Measurements from ENCODE around the gene MGLL. TPM values are rescaled to one million over a fixed set of nuclear protein-coding genes. Genes with fewer than 3 reads are reported as not detected.

MGLL gene
- total RNA-seq, 6 experiments from 2014 or later, result 128 to 144 (median 129) TPM

DNA sequence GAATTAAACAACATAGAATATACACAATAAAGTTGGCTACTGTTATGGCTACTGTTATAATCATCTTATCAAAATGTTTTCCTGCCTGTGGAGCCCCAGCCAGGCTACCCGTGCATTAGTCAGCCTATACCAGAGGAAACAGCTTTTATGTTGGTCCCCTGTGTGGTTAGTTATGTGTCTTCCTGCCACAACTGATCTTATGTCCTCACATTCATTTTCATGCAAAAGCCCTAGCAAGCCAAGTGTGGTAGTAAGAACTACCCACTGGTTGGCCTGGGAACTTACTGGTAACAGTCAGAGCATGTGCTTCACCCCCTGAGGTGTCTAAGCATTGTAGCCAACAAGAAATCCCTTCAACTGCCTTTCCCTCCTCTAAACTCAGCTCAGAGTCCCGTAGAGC is 21.8 kb downstream of the MGLL start:
- peak overlapping the region; percentile 100 for H3K27ac Mint-ChIP-seq
- peak overlapping the region; percentile 83 for H3K4me3 Mint-ChIP-seq
- H3K4me1 Mint-ChIP-seq (ENCODE audit: low read depth), result peaks cover 80% of the 10 kb centered on the region
- TF ChIP-seq, protein P1, sequence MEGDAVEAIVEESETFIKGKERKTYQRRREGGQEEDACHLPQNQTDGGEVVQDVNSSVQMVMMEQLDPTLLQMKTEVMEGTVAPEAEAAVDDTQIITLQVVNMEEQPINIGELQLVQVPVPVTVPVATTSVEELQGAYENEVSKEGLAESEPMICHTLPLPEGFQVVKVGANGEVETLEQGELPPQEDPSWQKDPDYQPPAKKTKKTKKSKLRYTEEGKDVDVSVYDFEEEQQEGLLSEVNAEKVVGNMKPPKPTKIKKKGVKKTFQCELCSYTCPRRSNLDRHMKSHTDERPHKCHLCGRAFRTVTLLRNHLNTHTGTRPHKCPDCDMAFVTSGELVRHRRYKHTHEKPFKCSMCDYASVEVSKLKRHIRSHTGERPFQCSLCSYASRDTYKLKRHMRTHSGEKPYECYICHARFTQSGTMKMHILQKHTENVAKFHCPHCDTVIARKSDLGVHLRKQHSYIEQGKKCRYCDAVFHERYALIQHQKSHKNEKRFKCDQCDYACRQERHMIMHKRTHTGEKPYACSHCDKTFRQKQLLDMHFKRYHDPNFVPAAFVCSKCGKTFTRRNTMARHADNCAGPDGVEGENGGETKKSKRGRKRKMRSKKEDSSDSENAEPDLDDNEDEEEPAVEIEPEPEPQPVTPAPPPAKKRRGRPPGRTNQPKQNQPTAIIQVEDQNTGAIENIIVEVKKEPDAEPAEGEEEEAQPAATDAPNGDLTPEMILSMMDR (IDR thresholded peaks at IDR 0.05), result no peak
- H3K27me3 Mint-ChIP-seq (ENCODE audit: insufficient read depth), result no peaks in the 10 kb centered on the region; the same call in 1 of the 2 replicates
- H3K9me3 Mint-ChIP-seq, result no peaks in the 10 kb centered on the region
- peaks cover 53% of the 10 kb centered on the region for H3K36me3 Mint-ChIP-seq (ENCODE audit: low read depth)
- peak; percentile 37 for DNase-seq

DNA sequence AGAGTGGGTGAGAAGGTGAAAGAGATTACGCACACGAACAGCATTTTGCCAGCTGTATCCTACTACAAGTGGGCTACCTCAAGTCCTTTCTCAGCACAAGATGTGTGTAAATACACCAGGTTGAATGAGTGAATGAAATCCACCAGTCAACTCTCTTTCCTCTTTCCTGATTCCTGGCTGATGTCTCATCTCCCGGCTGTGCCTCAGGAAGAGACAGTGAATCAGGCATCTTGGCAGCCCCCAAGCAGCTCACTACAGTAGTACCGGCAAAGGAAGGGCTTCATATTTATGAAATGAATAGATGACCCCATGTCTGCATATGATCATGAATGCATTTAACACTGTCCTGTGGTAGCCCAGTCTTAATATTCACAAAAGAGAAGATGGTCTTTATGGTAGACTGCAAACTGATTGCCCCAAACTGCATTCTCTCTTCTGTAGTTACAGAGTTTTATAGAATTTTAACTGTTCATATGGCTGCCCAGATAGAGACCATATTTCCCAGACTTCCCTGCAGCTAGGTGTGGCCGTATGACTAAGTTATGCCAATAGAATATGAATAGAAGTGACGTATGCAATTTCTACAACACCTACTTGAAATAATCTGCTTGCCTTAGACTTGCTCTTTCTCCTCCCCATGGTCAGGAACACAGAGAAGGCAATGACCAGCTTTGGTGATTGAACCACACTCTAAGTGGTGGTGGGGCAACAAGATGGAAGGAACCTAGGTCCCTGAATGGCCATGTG is 22.7 kb downstream of the MGLL start:
- Mint-ChIP-seq H3K36me3 (ENCODE audit: low read depth) (peaks cover 53% of the 10 kb centered on the region), H3K27ac (peak overlapping the region; percentile 100), H3K9me3 (no peaks in the 10 kb centered on the region), H3K27me3 (ENCODE audit: insufficient read depth) (no peaks in the 10 kb centered on the region; the same call in 1 of the 2 replicates), H3K4me1 (ENCODE audit: low read depth) (peaks cover 74% of the 10 kb centered on the region), H3K4me3 (peak overlapping the region; percentile 83)
- DNase-seq, result peak; percentile 90
- TF ChIP-seq, protein P1 (IDR thresholded peaks at IDR 0.05), result no peak

DNA sequence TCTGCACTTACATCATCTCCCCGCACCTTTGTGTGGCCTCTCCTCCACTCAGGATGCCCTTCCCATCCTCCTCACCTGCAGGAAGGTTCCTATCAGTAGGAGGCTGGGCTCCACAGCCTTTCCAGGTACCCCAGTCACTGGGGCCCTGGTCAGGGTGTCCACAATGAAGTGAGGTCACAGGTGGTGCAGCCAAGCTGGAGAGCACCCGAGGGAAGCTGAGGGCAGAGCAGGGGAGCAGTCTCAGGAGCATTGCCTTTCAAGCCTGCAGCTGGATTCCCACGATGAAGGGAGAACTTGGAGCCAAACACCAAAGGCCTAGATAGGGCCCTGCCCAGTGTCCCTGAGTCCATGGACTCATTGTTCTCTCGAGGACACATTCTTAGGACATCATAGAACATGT is 23.6 kb downstream of the MGLL start:
- DNase-seq, result no peak
- Mint-ChIP-seq H3K9me3 (no peaks in the 10 kb centered on the region), H3K36me3 (ENCODE audit: low read depth) (peaks cover 56% of the 10 kb centered on the region), H3K27me3 (ENCODE audit: insufficient read depth) (no peaks in the 10 kb centered on the region; the same call in 1 of the 2 replicates), H3K27ac (peak overlapping the region; percentile 100), H3K4me1 (ENCODE audit: low read depth) (peaks cover 72% of the 10 kb centered on the region), H3K4me3 (no peak overlapping the region)
- TF ChIP-seq, protein P1 (IDR thresholded peaks at IDR 0.05), result no peak

DNA sequence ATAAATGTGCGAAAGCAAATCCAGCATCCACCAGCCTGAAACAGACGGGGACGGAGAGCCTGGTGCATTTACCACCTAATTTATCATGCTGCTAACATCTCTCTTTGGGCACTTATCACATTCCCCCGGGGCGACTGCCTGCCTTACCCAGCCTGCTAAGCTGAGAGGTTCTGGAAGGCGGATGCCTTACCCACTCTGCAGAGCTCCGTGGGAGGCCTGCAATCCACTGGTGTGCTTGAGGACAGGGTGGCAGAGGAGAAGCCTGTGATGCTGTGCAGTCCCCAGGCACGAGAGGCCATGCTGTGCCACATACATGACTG is 25.5 kb downstream of the MGLL start:
- Mint-ChIP-seq H3K9me3 (no peaks in the 10 kb centered on the region), H3K36me3 (ENCODE audit: low read depth) (peaks cover 52% of the 10 kb centered on the region), H3K4me1 (ENCODE audit: low read depth) (peaks cover 76% of the 10 kb centered on the region), H3K4me3 (no peak overlapping the region), H3K27ac (no peak overlapping the region), H3K27me3 (ENCODE audit: insufficient read depth) (no peaks in the 10 kb centered on the region; the same call in 1 of the 2 replicates)
- no peak for DNase-seq
- TF ChIP-seq, protein P1 (IDR thresholded peaks at IDR 0.05), result no peak

DNA sequence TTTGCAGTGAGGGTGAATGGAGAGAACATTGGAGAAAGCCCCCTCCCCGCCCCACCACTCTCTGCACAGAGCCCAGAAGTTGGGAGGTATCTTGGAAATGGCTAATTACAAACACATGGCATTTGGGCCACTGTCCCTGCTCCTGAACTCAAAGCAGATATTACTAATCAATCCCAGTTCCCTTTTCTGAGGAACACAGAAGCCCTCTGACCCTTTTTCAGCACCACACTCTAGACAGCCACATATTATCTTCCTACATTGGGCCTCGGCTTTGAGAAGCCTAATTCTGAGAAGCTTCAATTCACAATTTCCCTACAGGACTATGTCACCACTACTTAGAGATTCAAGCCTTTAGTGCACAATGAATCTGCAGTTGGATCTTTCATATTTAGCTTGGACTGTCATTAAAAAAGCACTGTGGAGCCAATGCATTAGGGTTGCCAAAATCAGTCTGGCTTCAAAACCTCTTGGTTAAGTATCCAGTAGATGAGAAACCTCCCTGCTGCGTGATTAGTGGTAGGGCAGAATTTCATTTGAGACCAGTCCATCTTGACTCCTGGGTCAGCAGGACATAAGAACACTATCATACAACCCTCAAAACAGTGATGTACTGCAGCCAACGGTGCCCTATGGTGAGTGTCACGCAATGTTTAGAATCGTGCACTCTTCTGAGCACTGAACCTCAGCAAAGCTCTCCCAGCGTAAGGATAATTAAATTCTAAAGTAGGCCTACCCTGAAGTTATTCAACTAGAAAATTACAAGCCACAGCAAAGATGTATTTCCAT is 26.1 kb downstream of the MGLL start:
- H3K4me3 Mint-ChIP-seq, result no peak overlapping the region
- peaks cover 81% of the 10 kb centered on the region for H3K4me1 Mint-ChIP-seq (ENCODE audit: low read depth)
- no peak for DNase-seq
- no peaks in the 10 kb centered on the region for H3K9me3 Mint-ChIP-seq
- TF ChIP-seq, protein P1 (IDR thresholded peaks at IDR 0.05), result no peak
- H3K27ac Mint-ChIP-seq, result no peak overlapping the region
- peaks cover 52% of the 10 kb centered on the region for H3K36me3 Mint-ChIP-seq (ENCODE audit: low read depth)
- H3K27me3 Mint-ChIP-seq (ENCODE audit: insufficient read depth), result no peaks in the 10 kb centered on the region; the same call in 1 of the 2 replicates

Measured in HFFc6 (cell line).